Panc1 (cell line): Measurements from ENCODE around the gene THOC7.

Source experiments
- POLR2AphosphoS5 ChIP-seq: IDR thresholded peaks from 2 replicates; pipeline ENCODE4 v1.6.1; 2012; ENCODE audit warnings: mild to moderate bottlenecking, low read depth, low read length, moderate library complexity
- TCF7L2 ChIP-seq: IDR thresholded peaks from 2 replicates; pipeline ENCODE4 v1.6.1; 2011; ENCODE audit warnings: mild to moderate bottlenecking, low read depth, low read length, inconsistent platforms
- TF ChIP-seq, protein P1 (sequence below): fragments of 450-650 bp; IDR thresholded peaks from 2 replicates; pipeline ENCODE4 v1.5.1; 2017; ENCODE audit warnings: mild to moderate bottlenecking
- TF ChIP-seq, protein P2 (sequence below), 2 experiments: IDR thresholded peaks; 2 replicates each; pipeline ENCODE4 v1.6.1; 2011 to 2012; ENCODE audit warnings: low read depth in 2 of 2, control low read depth in 1 of 2, low read length in 1 of 2, mild to moderate bottlenecking in 1 of 2, moderate library complexity in 1 of 2; ENCODE audit not compliant: insufficient read depth in 1 of 2

DNA sequence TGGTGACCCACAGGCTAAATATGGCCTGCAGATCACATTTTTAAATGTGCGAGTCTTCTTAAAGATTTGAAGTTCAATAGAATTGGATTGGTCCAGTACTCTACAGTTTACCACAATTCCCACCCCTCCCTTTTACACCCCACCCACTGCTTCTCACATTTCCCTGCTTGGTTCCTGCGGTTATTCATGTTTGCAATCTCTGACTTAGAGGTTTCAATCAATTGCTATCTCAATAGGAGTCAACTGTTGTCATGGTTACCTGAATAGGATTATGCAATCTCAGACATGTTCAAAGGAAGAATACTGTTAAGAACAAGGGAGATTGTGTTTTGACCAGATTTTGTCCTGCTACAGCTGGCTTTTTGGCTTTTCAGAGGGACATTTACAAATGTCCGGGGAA, 49.4 kb downstream of the THOC7 start:
- TF ChIP-seq, protein P1, sequence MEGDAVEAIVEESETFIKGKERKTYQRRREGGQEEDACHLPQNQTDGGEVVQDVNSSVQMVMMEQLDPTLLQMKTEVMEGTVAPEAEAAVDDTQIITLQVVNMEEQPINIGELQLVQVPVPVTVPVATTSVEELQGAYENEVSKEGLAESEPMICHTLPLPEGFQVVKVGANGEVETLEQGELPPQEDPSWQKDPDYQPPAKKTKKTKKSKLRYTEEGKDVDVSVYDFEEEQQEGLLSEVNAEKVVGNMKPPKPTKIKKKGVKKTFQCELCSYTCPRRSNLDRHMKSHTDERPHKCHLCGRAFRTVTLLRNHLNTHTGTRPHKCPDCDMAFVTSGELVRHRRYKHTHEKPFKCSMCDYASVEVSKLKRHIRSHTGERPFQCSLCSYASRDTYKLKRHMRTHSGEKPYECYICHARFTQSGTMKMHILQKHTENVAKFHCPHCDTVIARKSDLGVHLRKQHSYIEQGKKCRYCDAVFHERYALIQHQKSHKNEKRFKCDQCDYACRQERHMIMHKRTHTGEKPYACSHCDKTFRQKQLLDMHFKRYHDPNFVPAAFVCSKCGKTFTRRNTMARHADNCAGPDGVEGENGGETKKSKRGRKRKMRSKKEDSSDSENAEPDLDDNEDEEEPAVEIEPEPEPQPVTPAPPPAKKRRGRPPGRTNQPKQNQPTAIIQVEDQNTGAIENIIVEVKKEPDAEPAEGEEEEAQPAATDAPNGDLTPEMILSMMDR: no peak
- TF ChIP-seq POLR2AphosphoS5 (no peak), TCF7L2 (no peak)
- TF ChIP-seq, protein P2, sequence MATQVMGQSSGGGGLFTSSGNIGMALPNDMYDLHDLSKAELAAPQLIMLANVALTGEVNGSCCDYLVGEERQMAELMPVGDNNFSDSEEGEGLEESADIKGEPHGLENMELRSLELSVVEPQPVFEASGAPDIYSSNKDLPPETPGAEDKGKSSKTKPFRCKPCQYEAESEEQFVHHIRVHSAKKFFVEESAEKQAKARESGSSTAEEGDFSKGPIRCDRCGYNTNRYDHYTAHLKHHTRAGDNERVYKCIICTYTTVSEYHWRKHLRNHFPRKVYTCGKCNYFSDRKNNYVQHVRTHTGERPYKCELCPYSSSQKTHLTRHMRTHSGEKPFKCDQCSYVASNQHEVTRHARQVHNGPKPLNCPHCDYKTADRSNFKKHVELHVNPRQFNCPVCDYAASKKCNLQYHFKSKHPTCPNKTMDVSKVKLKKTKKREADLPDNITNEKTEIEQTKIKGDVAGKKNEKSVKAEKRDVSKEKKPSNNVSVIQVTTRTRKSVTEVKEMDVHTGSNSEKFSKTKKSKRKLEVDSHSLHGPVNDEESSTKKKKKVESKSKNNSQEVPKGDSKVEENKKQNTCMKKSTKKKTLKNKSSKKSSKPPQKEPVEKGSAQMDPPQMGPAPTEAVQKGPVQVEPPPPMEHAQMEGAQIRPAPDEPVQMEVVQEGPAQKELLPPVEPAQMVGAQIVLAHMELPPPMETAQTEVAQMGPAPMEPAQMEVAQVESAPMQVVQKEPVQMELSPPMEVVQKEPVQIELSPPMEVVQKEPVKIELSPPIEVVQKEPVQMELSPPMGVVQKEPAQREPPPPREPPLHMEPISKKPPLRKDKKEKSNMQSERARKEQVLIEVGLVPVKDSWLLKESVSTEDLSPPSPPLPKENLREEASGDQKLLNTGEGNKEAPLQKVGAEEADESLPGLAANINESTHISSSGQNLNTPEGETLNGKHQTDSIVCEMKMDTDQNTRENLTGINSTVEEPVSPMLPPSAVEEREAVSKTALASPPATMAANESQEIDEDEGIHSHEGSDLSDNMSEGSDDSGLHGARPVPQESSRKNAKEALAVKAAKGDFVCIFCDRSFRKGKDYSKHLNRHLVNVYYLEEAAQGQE (IDR thresholded peaks at IDR 0.05; ENCODE audit: insufficient read depth in 1 of 2, low read depth in 2 of 2, low read length in 1 of 2): no peak
